ENCODE measurements around the gene IL3. TPM values are rescaled to one million over a fixed set of nuclear protein-coding genes. Genes with fewer than 3 reads are reported as not detected.

The IL3 gene
- total RNA-seq, 1 experiment from 2014 or later: not detected

GRCh38 chr5:132069994-132070393 lies 9.5 kb downstream of the IL3 start:
- POLR2A ChIA-PET (ENCODE audit: low non-redundant PET): no interaction called here
- DNase-seq (ENCODE audit: low spot score): no peak
- no peaks in the 10 kb centered on the region for H3K4me1 ChIP-seq (ENCODE audit: insufficient read depth, low read length, poor library complexity, severe bottlenecking)
- no peak overlapping the region for H3K4me3 ChIP-seq (ENCODE audit: low read depth, low read length, poor library complexity, severe bottlenecking)
- H3K27ac ChIP-seq (ENCODE audit: low read depth, low read length, poor library complexity, severe bottlenecking): no peak overlapping the region
- no peaks in the 10 kb centered on the region for H3K27me3 ChIP-seq (replicated peaks; ENCODE audit: insufficient read depth, low read depth, low read length, poor library complexity)
- H3K36me3 ChIP-seq (ENCODE audit: insufficient read depth, low read length, poor library complexity, severe bottlenecking): no peaks in the 10 kb centered on the region
- intact Hi-C loops (cut with micrococcal nuclease; ENCODE audit: unreplicated experiment): no loop called here
- BruUV-seq (replicated peaks): no TSS peak
- TF ChIP-seq CTCF (conservative IDR thresholded peaks at IDR 0.05; ENCODE audit: low read depth, low read length): no peak
- TF ChIP-seq EZH2 (IDR thresholded peaks at IDR 0.05; ENCODE audit: borderline replicate concordance, low read depth, low read length, poor library complexity, severe bottlenecking): no peak
- CTCF ChIA-PET: no interaction called here
- H3K9me3 ChIP-seq (ENCODE audit: low read depth, low read length, poor library complexity, severe bottlenecking): no peaks in the 10 kb centered on the region

- H3K9me3 ChIP-seq (ENCODE audit: low read depth, low read length, poor library complexity, severe bottlenecking): no peaks in the 10 kb centered on the region
- no peaks in the 10 kb centered on the region for H3K36me3 ChIP-seq (ENCODE audit: insufficient read depth, low read length, poor library complexity, severe bottlenecking)
- no peaks in the 10 kb centered on the region for H3K4me1 ChIP-seq (ENCODE audit: insufficient read depth, low read length, poor library complexity, severe bottlenecking)
- intact Hi-C loops (cut with micrococcal nuclease; ENCODE audit: unreplicated experiment): no loop called here
- H3K4me3 ChIP-seq (ENCODE audit: low read depth, low read length, poor library complexity, severe bottlenecking): no peak overlapping the region
- ChIA-PET POLR2A (ENCODE audit: low non-redundant PET) (no interaction called here), CTCF (no interaction called here)
- no peaks in the 10 kb centered on the region for H3K27me3 ChIP-seq (replicated peaks; ENCODE audit: insufficient read depth, low read depth, low read length, poor library complexity)
- BruUV-seq (replicated peaks): no TSS peak
- no peak for DNase-seq (ENCODE audit: low spot score)
- TF ChIP-seq EZH2 (IDR thresholded peaks at IDR 0.05; ENCODE audit: borderline replicate concordance, low read depth, low read length, poor library complexity, severe bottlenecking): no peak
- no peak for TF ChIP-seq CTCF (conservative IDR thresholded peaks at IDR 0.05; ENCODE audit: low read depth, low read length)
- no peak overlapping the region for H3K27ac ChIP-seq (ENCODE audit: low read depth, low read length, poor library complexity, severe bottlenecking)
Observed at GRCh38 chr5:132070460-132071337, 10.2 kb downstream of the IL3 start.

- intact Hi-C loops (cut with micrococcal nuclease; ENCODE audit: unreplicated experiment): no loop called here
- no TSS peak for BruUV-seq (replicated peaks)
- no peaks in the 10 kb centered on the region for H3K4me1 ChIP-seq (ENCODE audit: insufficient read depth, low read length, poor library complexity, severe bottlenecking)
- POLR2A ChIA-PET (ENCODE audit: low non-redundant PET): interaction anchor here (0.6 kb wide), 1 partner anchor 124 kb away, joined by 4 read pairs; no protein-coding TSS in a partner anchor
- DNase-seq (ENCODE audit: low spot score): no peak
- CTCF ChIA-PET: no interaction called here
- no peaks in the 10 kb centered on the region for H3K27me3 ChIP-seq (replicated peaks; ENCODE audit: insufficient read depth, low read depth, low read length, poor library complexity)
- no peaks in the 10 kb centered on the region for H3K9me3 ChIP-seq (ENCODE audit: low read depth, low read length, poor library complexity, severe bottlenecking)
- TF ChIP-seq CTCF (conservative IDR thresholded peaks at IDR 0.05; ENCODE audit: low read depth, low read length) (no peak), EZH2 (IDR thresholded peaks at IDR 0.05; ENCODE audit: borderline replicate concordance, low read depth, low read length, poor library complexity, severe bottlenecking) (no peak)
- no peaks in the 10 kb centered on the region for H3K36me3 ChIP-seq (ENCODE audit: insufficient read depth, low read length, poor library complexity, severe bottlenecking)
- H3K4me3 ChIP-seq (ENCODE audit: low read depth, low read length, poor library complexity, severe bottlenecking): no peak overlapping the region
- H3K27ac ChIP-seq (ENCODE audit: low read depth, low read length, poor library complexity, severe bottlenecking): no peak overlapping the region
Observed at GRCh38 chr5:132071338-132071707, 10.9 kb downstream of the IL3 start.

Data from A673 (cell line).